Sigmoid colon (tissue), 7 donors: ENCODE results near the gene GPS1. TPM values are rescaled to one million over a fixed set of nuclear protein-coding genes. Genes with fewer than 3 reads are reported as not detected.
A peak's percentile ranks its signal among the peaks of the same experiment; 100 is the strongest.

ENCODE experiments used
- DNase-seq: peaks from one replicate; pipeline ENCODE4 v3.0.0-alpha.2; 2019
- H3K27ac ChIP-seq, 4 donors: fragments of 200-600 bp; sonication (generic); one replicate each; pipeline ENCODE4 v1.5.1; 2016 to 2019; ENCODE audit warnings: mild to moderate bottlenecking in 1 of 4
- H3K27me3 ChIP-seq, 3 donors: fragments of 200-600 bp; sonication (generic); one replicate each; pipeline ENCODE4 v1.5.1; 2019; ENCODE audit warnings: mild to moderate bottlenecking in 1 of 3
- H3K36me3 ChIP-seq, 4 donors: fragments of 200-600 bp; sonication (generic); one replicate each; pipeline ENCODE4 v1.5.1; 2016 to 2019
- H3K4me1 ChIP-seq, 4 donors: fragments of 200-600 bp; sonication (generic); one replicate each; pipeline ENCODE4 v1.5.1; 2017 to 2019
- H3K4me3 ChIP-seq, 4 donors: fragments of 200-600 bp; sonication (generic); one replicate each; pipeline ENCODE4 v1.5.1; 2017 to 2019; ENCODE audit warnings: mild to moderate bottlenecking in 2 of 4, moderate library complexity in 1 of 4
- H3K9me3 ChIP-seq, 4 donors: fragments of 200-600 bp in 3 of 4; sonication (generic) in 3 of 4; one replicate each; pipeline versions ENCODE4 v1.5.1 to v1.6.1; 2013 to 2019
- CTCF ChIP-seq, 4 experiments: fragments of 450-650 bp in 3 of 4; fragments of 200-600 bp in 1 of 4; IDR thresholded peaks; one replicate each; pipeline ENCODE4 v1.5.1; 2016 to 2019; ENCODE audit warnings: antibody characterized with exemption in 4 of 4, mild to moderate bottlenecking in 3 of 4, moderate library complexity in 2 of 4
- EP300 ChIP-seq, 4 donors: sonication (generic); formaldehyde crosslinking; IDR thresholded peaks; one replicate each; pipeline ENCODE4 v1.6.1; 2017; ENCODE audit warnings: antibody characterized with exemption in 4 of 4
- POLR2A ChIP-seq, 2 donors: fragments of 450-650 bp; IDR thresholded peaks; one replicate each; pipeline ENCODE4 v1.6.1; 2016; ENCODE audit warnings: antibody characterized with exemption in 2 of 2, mild to moderate bottlenecking in 2 of 2, moderate library complexity in 2 of 2
- POLR2AphosphoS5 ChIP-seq, 4 donors: sonication (generic); formaldehyde crosslinking; IDR thresholded peaks; one replicate each; pipeline ENCODE4 v1.6.1; 2017; ENCODE audit warnings: antibody characterized with exemption in 4 of 4
- WGBS, 2 donors: extraction: QIAGEN DNeasy Blood & Tissue Kit; methylation state at CpG; one replicate each; pipeline ENCODE4 v1.1.7; 2013; 5-methylcytosine and 5-hydroxymethylcytosine counted together
- intact Hi-C: fragments of 100-400 bp; cut with DNase I; formaldehyde crosslinking; loops from one replicate; pipeline ENCODE4 v1.15.1; 2023
- polyA plus RNA-seq, 3 donors: library from polyadenylated mRNA; stranded (reverse); fragments of 200-250 nt; gene quantifications; one replicate each; pipeline ENCODE4 v1.2.3, GENCODE V29; 2013
- total RNA-seq, 4 donors: library from RNA; depleted of rRNA; stranded (reverse); fragments of >200 nt; gene quantifications; one replicate each; pipeline ENCODE4 v1.1.0, GENCODE V29; 2016
- donor health status: healthy with polysubstance abuse.
- donor health status: Bipolar disorder and iron deficiency.
- donor health status: healthy.

GPS1 gene
- total and polyA plus RNA-seq, 7 donors: 64.6 to 83.6 (median 69.1) TPM

GRCh38 chr17:82014432-82014831, 37.3 kb upstream of the GPS1 start:
- H3K27ac ChIP-seq: peak overlapping the region in 3 of 4 donors; percentile 87 to 90 (median 89)
- peaks cover 3 to 28% (median 24%) of the 10 kb centered on the region in 4 donors for H3K4me1 ChIP-seq
- WGBS, 2 donors: 32 to 83% methylated on average over 23 of the region's 23 CpGs
- H3K9me3 ChIP-seq: no peaks in the 10 kb centered on the region
- H3K36me3 ChIP-seq: peaks cover 0 to 19% (median 0%) of the 10 kb centered on the region in 4 donors
- H3K4me3 ChIP-seq: no peak overlapping the region
- no peak for DNase-seq
- no peak for TF ChIP-seq POLR2AphosphoS5 (IDR thresholded peaks at IDR 0.05)
- TF ChIP-seq POLR2A (IDR thresholded peaks at IDR 0.05): no peak
- no peak for TF ChIP-seq EP300 (IDR thresholded peaks at IDR 0.05)
- TF ChIP-seq CTCF (IDR thresholded peaks at IDR 0.05): no peak
- intact Hi-C loops: no loop called here
- no peaks in the 10 kb centered on the region for H3K27me3 ChIP-seq

GRCh38 chr17:82014971-82015310, 36.8 kb upstream of the GPS1 start:
- H3K9me3 ChIP-seq: no peaks in the 10 kb centered on the region
- no peak for DNase-seq
- H3K36me3 ChIP-seq: peaks cover 0 to 18% (median 0%) of the 10 kb centered on the region in 4 donors
- WGBS, 2 donors: 86 to 87% methylated on average over 13 of the region's 13 CpGs
- TF ChIP-seq EP300 (IDR thresholded peaks at IDR 0.05): no peak
- no peak for TF ChIP-seq CTCF (IDR thresholded peaks at IDR 0.05)
- no peak for TF ChIP-seq POLR2A (IDR thresholded peaks at IDR 0.05)
- no peak for TF ChIP-seq POLR2AphosphoS5 (IDR thresholded peaks at IDR 0.05)
- H3K4me3 ChIP-seq: no peak overlapping the region
- no peaks in the 10 kb centered on the region for H3K27me3 ChIP-seq
- no peak overlapping the region for H3K27ac ChIP-seq
- H3K4me1 ChIP-seq: peaks cover 3 to 30% (median 24%) of the 10 kb centered on the region in 4 donors
- intact Hi-C loops: no loop called here

- TF ChIP-seq CTCF (IDR thresholded peaks at IDR 0.05): no peak
- TF ChIP-seq POLR2A (IDR thresholded peaks at IDR 0.05): no peak
- TF ChIP-seq POLR2AphosphoS5 (IDR thresholded peaks at IDR 0.05): no peak
- TF ChIP-seq EP300 (IDR thresholded peaks at IDR 0.05): no peak
- WGBS, 2 donors: 83 to 85% methylated on average over 24 of the region's 24 CpGs
- H3K27ac ChIP-seq: no peak overlapping the region
- H3K9me3 ChIP-seq: no peaks in the 10 kb centered on the region
- no peak for DNase-seq
- H3K4me3 ChIP-seq: no peak overlapping the region
- intact Hi-C loops: no loop called here
- peaks cover 3 to 33% (median 26%) of the 10 kb centered on the region in 4 donors for H3K4me1 ChIP-seq
- H3K36me3 ChIP-seq: peaks cover 0 to 18% (median 0%) of the 10 kb centered on the region in 4 donors
- no peaks in the 10 kb centered on the region for H3K27me3 ChIP-seq
Observed at GRCh38 chr17:82015311-82015971, 36.3 kb upstream of the GPS1 start.

GRCh38 chr17:82016061-82016874, 35.4 kb upstream of the GPS1 start:
- Histone ChIP-seq H3K36me3 (peaks cover 0 to 18% (median 0%) of the 10 kb centered on the region in 4 donors), H3K27me3 (no peaks in the 10 kb centered on the region), H3K4me3 (no peak overlapping the region), H3K4me1 (peaks cover 3 to 39% (median 33%) of the 10 kb centered on the region in 4 donors), H3K27ac (no peak overlapping the region), H3K9me3 (no peaks in the 10 kb centered on the region)
- no peak for DNase-seq
- WGBS, 2 donors: 87 to 88% methylated on average over 28 of the region's 28 CpGs
- intact Hi-C loops: no loop called here
- TF ChIP-seq POLR2A (IDR thresholded peaks at IDR 0.05) (no peak), POLR2AphosphoS5 (IDR thresholded peaks at IDR 0.05) (no peak), EP300 (IDR thresholded peaks at IDR 0.05) (no peak)

GRCh38 chr17:82016875-82017459, 34.7 kb upstream of the GPS1 start:
- WGBS, 2 donors: 88 to 90% methylated on average over 24 of the region's 24 CpGs
- Histone ChIP-seq H3K36me3 (peaks cover 0 to 18% (median 0%) of the 10 kb centered on the region in 4 donors), H3K27me3 (no peaks in the 10 kb centered on the region), H3K27ac (no peak overlapping the region), H3K4me1 (peaks cover 3 to 46% (median 39%) of the 10 kb centered on the region in 4 donors), H3K4me3 (no peak overlapping the region), H3K9me3 (no peaks in the 10 kb centered on the region)
- no peak for DNase-seq
- TF ChIP-seq CTCF (IDR thresholded peaks at IDR 0.05): no peak
- TF ChIP-seq POLR2A (IDR thresholded peaks at IDR 0.05): no peak
- no peak for TF ChIP-seq POLR2AphosphoS5 (IDR thresholded peaks at IDR 0.05)
- TF ChIP-seq EP300 (IDR thresholded peaks at IDR 0.05): no peak
- intact Hi-C loops: no loop called here
